Parathyroid adenoma (tissue), 2 donors: ENCODE measurements around the gene TCTN1.

Experiments
- H2AFZ ChIP-seq: fragments of 300-600 bp; sonication (generic); one replicate; pipeline ENCODE4 v1.7.0; 2017; ENCODE audit warnings: antibody characterized with exemption, mild to moderate bottlenecking
- H3K27ac ChIP-seq: fragments of 300-600 bp; sonication (generic); one replicate; pipeline ENCODE4 v1.7.0; 2017
- H3K27me3 ChIP-seq: fragments of 300-600 bp; sonication (generic); one replicate; pipeline ENCODE4 v1.7.0; 2017; ENCODE audit warnings: low read length; ENCODE audit not compliant: control insufficient read depth, insufficient read depth
- H3K36me3 ChIP-seq: fragments of 300-600 bp; sonication (generic); one replicate; pipeline ENCODE4 v1.7.0; 2017; ENCODE audit warnings: low read length; ENCODE audit not compliant: control insufficient read depth, insufficient read depth
- H3K4me1 ChIP-seq: fragments of 300-600 bp; sonication (generic); one replicate; pipeline ENCODE4 v1.7.0; 2017; ENCODE audit warnings: control low read depth
- H3K4me2 ChIP-seq: fragments of 300-600 bp; sonication (generic); one replicate; pipeline ENCODE4 v1.7.0; 2017; ENCODE audit warnings: low read length
- H3K4me3 ChIP-seq: fragments of 300-600 bp; sonication (generic); one replicate; pipeline ENCODE4 v1.7.0; 2017; ENCODE audit warnings: low read depth, low read length
- H3K79me2 ChIP-seq: fragments of 300-600 bp; sonication (generic); one replicate; pipeline ENCODE4 v1.7.0; 2017; ENCODE audit warnings: control low read depth
- H3K9ac ChIP-seq: fragments of 300-600 bp; sonication (generic); one replicate; pipeline ENCODE4 v1.7.0; 2017; ENCODE audit warnings: mild to moderate bottlenecking
- H3K9me3 ChIP-seq: fragments of 300-600 bp; sonication (generic); one replicate; pipeline ENCODE4 v1.7.0; 2017; ENCODE audit warnings: low read length; ENCODE audit not compliant: control insufficient read depth
- TF ChIP-seq, protein P1 (sequence below): fragments of 300-600 bp; sonication (generic); IDR thresholded peaks from one replicate; pipeline ENCODE4 v1.7.0; 2017; ENCODE audit warnings: antibody characterized with exemption, mild to moderate bottlenecking
- donor health status: primary hyperparathyroidism.

The TCTN1 gene

GRCh38 chr12:110684312-110684836 lies 70.4 kb downstream of the TCTN1 start:
- H3K4me1 ChIP-seq: no peaks in the 10 kb centered on the region

GRCh38 chr12:110686294-110686903 lies 72.5 kb downstream of the TCTN1 start:
- no peak overlapping the region for H2AFZ ChIP-seq
- no peaks in the 10 kb centered on the region for H3K36me3 ChIP-seq
- TF ChIP-seq, protein P1, sequence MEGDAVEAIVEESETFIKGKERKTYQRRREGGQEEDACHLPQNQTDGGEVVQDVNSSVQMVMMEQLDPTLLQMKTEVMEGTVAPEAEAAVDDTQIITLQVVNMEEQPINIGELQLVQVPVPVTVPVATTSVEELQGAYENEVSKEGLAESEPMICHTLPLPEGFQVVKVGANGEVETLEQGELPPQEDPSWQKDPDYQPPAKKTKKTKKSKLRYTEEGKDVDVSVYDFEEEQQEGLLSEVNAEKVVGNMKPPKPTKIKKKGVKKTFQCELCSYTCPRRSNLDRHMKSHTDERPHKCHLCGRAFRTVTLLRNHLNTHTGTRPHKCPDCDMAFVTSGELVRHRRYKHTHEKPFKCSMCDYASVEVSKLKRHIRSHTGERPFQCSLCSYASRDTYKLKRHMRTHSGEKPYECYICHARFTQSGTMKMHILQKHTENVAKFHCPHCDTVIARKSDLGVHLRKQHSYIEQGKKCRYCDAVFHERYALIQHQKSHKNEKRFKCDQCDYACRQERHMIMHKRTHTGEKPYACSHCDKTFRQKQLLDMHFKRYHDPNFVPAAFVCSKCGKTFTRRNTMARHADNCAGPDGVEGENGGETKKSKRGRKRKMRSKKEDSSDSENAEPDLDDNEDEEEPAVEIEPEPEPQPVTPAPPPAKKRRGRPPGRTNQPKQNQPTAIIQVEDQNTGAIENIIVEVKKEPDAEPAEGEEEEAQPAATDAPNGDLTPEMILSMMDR: no peak
- no peaks in the 10 kb centered on the region for H3K9me3 ChIP-seq
- H3K9ac ChIP-seq: no peak overlapping the region
- H3K4me3 ChIP-seq: no peak overlapping the region
- no peaks in the 10 kb centered on the region for H3K4me1 ChIP-seq
- no peak overlapping the region for H3K4me2 ChIP-seq
- H3K79me2 ChIP-seq: no peaks in the 10 kb centered on the region
- H3K27ac ChIP-seq: no peak overlapping the region
- H3K27me3 ChIP-seq: no peaks in the 10 kb centered on the region

More at GRCh38 chr12:110684312-110684836, 70.4 kb downstream of the TCTN1 start:
- Histone ChIP-seq H3K79me2 (no peaks in the 10 kb centered on the region), H3K4me3 (no peak overlapping the region), H3K9ac (no peak overlapping the region), H3K27me3 (no peaks in the 10 kb centered on the region), H3K9me3 (no peaks in the 10 kb centered on the region), H3K27ac (no peak overlapping the region), H3K36me3 (no peaks in the 10 kb centered on the region), H3K4me2 (no peak overlapping the region), H2AFZ (no peak overlapping the region)
- TF ChIP-seq, protein P1: no peak

- H3K4me3 ChIP-seq: no peak overlapping the region
- H3K27me3 ChIP-seq: no peaks in the 10 kb centered on the region
- no peaks in the 10 kb centered on the region for H3K36me3 ChIP-seq
- no peaks in the 10 kb centered on the region for H3K79me2 ChIP-seq
- no peaks in the 10 kb centered on the region for H3K4me1 ChIP-seq
- no peak overlapping the region for H3K27ac ChIP-seq
- TF ChIP-seq, protein P1: no peak
- H3K9ac ChIP-seq: no peak overlapping the region
- H3K4me2 ChIP-seq: no peak overlapping the region
- H2AFZ ChIP-seq: no peak overlapping the region
- no peaks in the 10 kb centered on the region for H3K9me3 ChIP-seq
Measured at GRCh38 chr12:110687396-110688169, 73.7 kb downstream of the TCTN1 start.

DNA sequence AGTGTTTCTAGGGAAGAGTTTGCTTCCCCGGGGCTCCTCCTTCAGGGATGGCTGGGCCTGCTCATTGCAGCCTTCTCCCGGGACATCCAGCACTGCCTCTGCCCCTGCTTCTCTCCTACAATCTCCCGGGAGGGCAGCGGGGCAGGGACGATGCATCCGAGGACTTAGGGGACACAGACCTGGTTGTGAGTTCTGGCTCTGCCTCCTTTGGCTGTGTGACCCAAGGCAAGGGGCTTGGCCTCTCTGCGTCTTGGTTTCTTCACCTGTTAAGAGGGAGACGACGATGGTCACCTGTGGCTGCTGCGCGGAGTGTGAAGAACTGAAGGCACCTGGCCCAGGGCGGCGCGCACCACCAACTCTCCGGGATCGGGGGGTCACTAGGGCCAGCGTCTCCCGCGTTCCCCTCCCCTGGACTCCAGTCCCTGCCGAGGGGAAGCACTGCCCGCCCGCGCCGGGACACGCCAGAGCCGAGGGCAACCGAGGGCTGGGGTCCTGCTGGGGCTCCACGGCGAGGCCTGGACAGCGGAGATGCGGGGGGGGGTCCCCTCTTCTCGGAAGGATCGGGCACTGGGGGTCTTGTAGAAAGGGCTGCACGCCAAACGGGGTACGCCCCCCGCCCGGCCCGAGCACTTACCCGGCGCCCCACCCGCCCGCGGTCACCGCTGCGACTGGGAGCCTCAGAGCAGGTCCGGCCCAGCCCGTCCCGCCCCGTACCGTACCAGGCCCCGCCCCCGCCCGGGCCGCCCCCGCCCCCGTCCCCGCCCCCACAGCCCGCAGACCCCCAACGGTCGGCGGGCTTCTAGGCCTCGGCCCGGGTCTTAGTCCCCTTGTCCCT lies 74.7 kb downstream of the TCTN1 start, which contains the start of gene HVCN1:
HVCN1 (minus strand) TSS at position 670 of the 835 bp plus-strand sequence. CDS start 5,870 bp downstream, outside the sequence.
- Histone ChIP-seq H3K4me3 (peak within 1 kb of the TSS; percentile 3), H2AFZ (peak within 1 kb of the TSS; percentile 64), H3K4me2 (peak within 1 kb of the TSS; percentile 65), H3K36me3 (no peaks in the 10 kb centered on the region), H3K9me3 (no peaks in the 10 kb centered on the region), H3K79me2 (no peaks in the 10 kb centered on the region), H3K27ac (no peak within 1 kb of the TSS), H3K27me3 (no peaks in the 10 kb centered on the region), H3K4me1 (no peaks in the 10 kb centered on the region), H3K9ac (no peak within 1 kb of the TSS)
- TF ChIP-seq, protein P1: no peak
